Neural progenitor cell (in vitro differentiated cells): ENCODE results near the gene PPP1R3G. TPM values are rescaled to one million over a fixed set of nuclear protein-coding genes. Genes with fewer than 3 reads are reported as not detected.

Experiments
- DNase-seq: peaks from one replicate; pipeline ENCODE4 v3.0.0-alpha.2; 2016; ENCODE audit warnings: low spot score
- H2AFZ ChIP-seq: fragments of 200-600 bp; sonication (generic); replicated peaks from 2 replicates; pipeline ENCODE4 v1.6.1; 2016; ENCODE audit warnings: antibody characterized with exemption
- H3F3A ChIP-seq: fragments of 200-600 bp; sonication (generic); 2 replicates; pipeline ENCODE4 v1.6.1; 2016; ENCODE audit warnings: antibody characterized with exemption, low read depth
- H3K27ac ChIP-seq: fragments of 200-600 bp; sonication (generic); 2 replicates; pipeline ENCODE4 v1.5.1; 2016; ENCODE audit warnings: mild to moderate bottlenecking
- H3K27me3 ChIP-seq: fragments of 200-600 bp; sonication (generic); 2 replicates; pipeline ENCODE4 v1.6.1; 2016; ENCODE audit warnings: mild to moderate bottlenecking, moderate library complexity
- H3K36me3 ChIP-seq: fragments of 200-600 bp; sonication (generic); 2 replicates; pipeline ENCODE4 v1.5.1; 2016
- H3K4me1 ChIP-seq: fragments of 200-600 bp; sonication (generic); 2 replicates; pipeline ENCODE4 v1.6.1; 2016; ENCODE audit warnings: mixed run types
- H3K4me2 ChIP-seq: fragments of 200-600 bp; sonication (generic); 2 replicates; pipeline ENCODE4 v1.6.1; 2016
- H3K4me3 ChIP-seq: fragments of 200-600 bp; sonication (generic); 2 replicates; pipeline ENCODE4 v1.5.1; 2016
- H3K79me2 ChIP-seq: fragments of 200-600 bp; sonication (generic); 2 replicates; pipeline ENCODE4 v1.6.1; 2016; ENCODE audit warnings: low read depth
- H3K9ac ChIP-seq: fragments of 200-600 bp; sonication (generic); 2 replicates; pipeline ENCODE4 v1.6.1; 2016
- H3K9me3 ChIP-seq: fragments of 200-600 bp; sonication (generic); 2 replicates; pipeline ENCODE4 v1.5.1; 2016; ENCODE audit warnings: low read depth
- H4K20me1 ChIP-seq: fragments of 200-600 bp; sonication (generic); 2 replicates; pipeline ENCODE4 v1.6.1; 2016; ENCODE audit warnings: low read depth
- H3K27ac Mint-ChIP-seq: 3 replicates; pipeline ENCODE4 v1.8.0; 2021; ENCODE audit warnings: mixed read lengths
- H3K27me3 Mint-ChIP-seq: 2 replicates; pipeline ENCODE4 v1.8.0; 2022; ENCODE audit warnings: low read depth, mild to moderate bottlenecking, inconsistent platforms, moderate library complexity, mixed read lengths; ENCODE audit not compliant: insufficient read depth
- H3K36me3 Mint-ChIP-seq: 3 replicates; pipeline ENCODE4 v1.8.0; 2021; ENCODE audit warnings: mixed read lengths
- H3K4me1 Mint-ChIP-seq: 3 replicates; pipeline ENCODE4 v1.8.0; 2021; ENCODE audit warnings: mixed read lengths
- H3K4me3 Mint-ChIP-seq: 3 replicates; pipeline ENCODE4 v1.8.0; 2021; ENCODE audit warnings: mild to moderate bottlenecking, moderate library complexity, mixed read lengths
- H3K9me3 Mint-ChIP-seq: 3 replicates; pipeline ENCODE4 v1.8.0; 2020; ENCODE audit warnings: mixed read lengths
- CTCF ChIP-seq: fragments of 200-600 bp; sonication (generic); IDR thresholded peaks from 2 replicates; pipeline ENCODE4 v1.5.1; 2017; ENCODE audit warnings: antibody characterized with exemption, mild to moderate bottlenecking
- EZH2 ChIP-seq: fragments of 200-600 bp; sonication (generic); IDR thresholded peaks from 2 replicates; pipeline ENCODE4 v1.6.1; 2017; ENCODE audit warnings: antibody characterized with exemption, mild to moderate bottlenecking, moderate library complexity
- EZH2phosphoT487 ChIP-seq: fragments of 200-600 bp; sonication (generic); IDR thresholded peaks from 2 replicates; pipeline ENCODE4 v1.6.1; 2017; ENCODE audit warnings: antibody characterized with exemption
- total RNA-seq: library from RNA; depleted of rRNA; stranded (reverse); fragments of >200 nt; gene quantifications from 2 replicates; pipeline ENCODE4 v1.2.3, GENCODE V29; 2015; ENCODE audit warnings: low replicate concordance

The PPP1R3G gene
- total RNA-seq, 1 donor from 2014 or later = 0.36 TPM

- H3K9ac ChIP-seq = no peak overlapping the region
- H3K27ac ChIP-seq = no peak overlapping the region
- no peaks in the 10 kb centered on the region for H4K20me1 ChIP-seq
- no peaks in the 10 kb centered on the region for H3K36me3 Mint-ChIP-seq
- no peaks in the 10 kb centered on the region for H3K9me3 ChIP-seq
- H3K9me3 Mint-ChIP-seq = no peaks in the 10 kb centered on the region
- H3K27me3 ChIP-seq = no peaks in the 10 kb centered on the region
- no peak overlapping the region for H2AFZ ChIP-seq
- peaks cover 3% of the 10 kb centered on the region for H3K4me1 Mint-ChIP-seq
- no peaks in the 10 kb centered on the region for H3K4me1 ChIP-seq
- H3K79me2 ChIP-seq = no peaks in the 10 kb centered on the region
- H3K4me3 Mint-ChIP-seq = peak overlapping the region; percentile 60
- no peaks in the 10 kb centered on the region for H3F3A ChIP-seq
- no peak for DNase-seq
- TF ChIP-seq EZH2 (no peak), CTCF (no peak), EZH2phosphoT487 (no peak)
- H3K36me3 ChIP-seq = no peaks in the 10 kb centered on the region
- peak overlapping the region; percentile 83 for H3K27ac Mint-ChIP-seq
- H3K4me2 ChIP-seq = no peak overlapping the region
- no peak overlapping the region for H3K4me3 ChIP-seq
- no peaks in the 10 kb centered on the region for H3K27me3 Mint-ChIP-seq
These were observed 38.4 kb downstream of the PPP1R3G start for GRCh38 chr6:5123296-5124143.

GRCh38 chr6:5124526-5124925 is 39.4 kb downstream of the PPP1R3G start:
- Histone ChIP-seq H3K9me3 (no peaks in the 10 kb centered on the region), H3K4me3 (no peak overlapping the region), H3K36me3 (no peaks in the 10 kb centered on the region), H3K27me3 (no peaks in the 10 kb centered on the region), H3K27ac (no peak overlapping the region), H3K9ac (no peak overlapping the region), H3K4me1 (no peaks in the 10 kb centered on the region), H2AFZ (no peak overlapping the region), H3F3A (no peaks in the 10 kb centered on the region), H3K79me2 (no peaks in the 10 kb centered on the region), H3K4me2 (no peak overlapping the region), H4K20me1 (no peaks in the 10 kb centered on the region)
- no peak overlapping the region for H3K4me3 Mint-ChIP-seq
- peaks cover 3% of the 10 kb centered on the region for H3K4me1 Mint-ChIP-seq
- no peak for DNase-seq
- no peak overlapping the region for H3K27ac Mint-ChIP-seq
- TF ChIP-seq EZH2 (no peak), EZH2phosphoT487 (no peak), CTCF (no peak)
- no peaks in the 10 kb centered on the region for H3K36me3 Mint-ChIP-seq
- no peaks in the 10 kb centered on the region for H3K9me3 Mint-ChIP-seq
- H3K27me3 Mint-ChIP-seq = no peaks in the 10 kb centered on the region

DNA sequence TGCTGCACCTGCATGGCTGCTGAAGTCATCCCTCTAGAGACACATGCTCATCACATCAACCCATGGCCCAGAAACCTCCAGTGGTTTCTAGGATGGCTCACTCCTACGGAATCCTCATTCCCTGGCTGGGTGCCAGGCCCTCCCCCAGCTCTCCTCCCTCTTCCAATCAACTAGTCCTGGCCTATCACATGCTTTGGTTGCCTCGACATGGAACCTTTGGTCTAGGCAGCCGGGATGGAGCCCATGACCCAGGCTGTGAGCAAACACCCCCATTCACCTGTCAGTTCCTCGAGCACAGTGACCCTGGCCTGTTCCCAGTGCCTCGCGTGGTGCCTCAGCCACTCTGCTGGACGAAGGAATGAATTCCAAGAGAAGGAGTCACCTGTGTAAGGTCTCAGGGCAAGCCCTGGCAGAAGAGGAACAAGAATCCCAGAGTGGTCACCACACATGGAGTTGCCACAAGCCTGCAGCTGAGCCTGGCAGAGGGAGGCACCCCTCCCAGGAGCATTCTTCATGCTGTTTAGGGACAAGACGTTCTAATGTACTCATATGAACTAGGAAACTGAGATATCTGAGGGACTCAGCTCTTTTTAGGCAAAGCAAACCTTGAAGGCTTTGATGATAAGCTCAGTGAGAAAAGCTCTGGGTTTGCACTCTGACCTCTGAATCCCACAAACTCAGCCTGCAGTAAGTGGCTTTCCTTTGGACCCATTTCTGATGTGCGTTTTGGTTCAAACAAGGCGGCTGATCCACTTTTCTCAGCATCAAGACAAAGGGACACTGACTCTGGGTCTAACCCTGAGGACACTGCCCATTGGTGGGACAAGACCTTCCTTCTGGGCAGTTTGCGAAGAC is 40.2 kb downstream of the PPP1R3G start:
- Mint-ChIP-seq H3K27me3 (peaks cover 2% of the 10 kb centered on the region), H3K4me1 (peaks cover 3% of the 10 kb centered on the region)
- H3K79me2 ChIP-seq = no peaks in the 10 kb centered on the region

More for the DNA sequence above, 40.2 kb downstream of the PPP1R3G start:
- Mint-ChIP-seq H3K4me3 (no peak overlapping the region), H3K27ac (no peak overlapping the region), H3K9me3 (no peaks in the 10 kb centered on the region), H3K36me3 (no peaks in the 10 kb centered on the region)
- H2AFZ ChIP-seq = no peak overlapping the region
- no peak overlapping the region for H3K4me3 ChIP-seq
- no peaks in the 10 kb centered on the region for H3F3A ChIP-seq
- H3K4me2 ChIP-seq = no peak overlapping the region
- no peaks in the 10 kb centered on the region for H3K27me3 ChIP-seq
- TF ChIP-seq EZH2phosphoT487 = no peak
- no peak for TF ChIP-seq EZH2
- no peak for TF ChIP-seq CTCF
- H3K27ac ChIP-seq = no peak overlapping the region
- H3K36me3 ChIP-seq = no peaks in the 10 kb centered on the region
- no peak for DNase-seq
- H4K20me1 ChIP-seq = peaks cover 2% of the 10 kb centered on the region
- H3K4me1 ChIP-seq = peaks cover 5% of the 10 kb centered on the region
- no peak overlapping the region for H3K9ac ChIP-seq
- H3K9me3 ChIP-seq = no peaks in the 10 kb centered on the region
